ENCODE measurements around the gene IGF2BP1.

Gene IGF2BP1

DNA sequence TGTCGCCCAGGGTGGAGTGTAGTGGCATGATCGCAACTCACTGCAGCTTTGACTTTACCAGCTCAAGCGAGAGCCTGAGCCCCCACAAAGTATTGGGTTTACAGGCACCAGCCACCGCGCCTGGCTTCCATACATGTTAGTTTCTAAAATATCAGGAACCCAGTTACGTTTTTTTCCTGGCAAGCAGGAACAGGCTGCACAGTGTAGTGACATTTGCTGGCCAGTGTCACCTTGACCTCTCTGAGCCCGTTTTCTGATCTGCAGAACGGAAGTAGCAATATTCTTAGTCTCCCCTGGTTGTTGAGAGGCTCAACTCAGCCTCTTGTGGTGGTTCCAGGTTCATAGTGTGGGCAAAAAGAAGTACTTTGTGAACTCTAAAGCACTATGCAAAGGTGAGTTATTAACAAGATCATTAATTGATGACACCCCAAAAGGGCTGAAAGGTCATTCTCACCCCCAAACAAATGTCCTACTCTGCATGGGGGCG lies 15.6 kb downstream of the IGF2BP1 start:
- Histone ChIP-seq H3K27ac (ENCODE audit: low read depth, low read length, severe bottlenecking) (peak overlapping the region; percentile 94), H3K4me1 (ENCODE audit: control insufficient read depth, insufficient read depth, low read length, poor library complexity, severe bottlenecking) (peaks cover 59% of the 10 kb centered on the region), H3K4me3 (ENCODE audit: extremely low read depth, insufficient read depth, low read length, poor library complexity, severe bottlenecking) (peak overlapping the region; percentile 31), H3K9me3 (ENCODE audit: control insufficient read depth, low read length) (no peaks in the 10 kb centered on the region), H3K36me3 (ENCODE audit: control insufficient read depth, insufficient read depth, low read length) (peaks cover 79% of the 10 kb centered on the region)
- WGBS, 2 experiments (ENCODE audit: insufficient coverage in 2 of 2) = 34 to 46% methylated on average over 6 to 7 of the region's 9 CpGs

DNA sequence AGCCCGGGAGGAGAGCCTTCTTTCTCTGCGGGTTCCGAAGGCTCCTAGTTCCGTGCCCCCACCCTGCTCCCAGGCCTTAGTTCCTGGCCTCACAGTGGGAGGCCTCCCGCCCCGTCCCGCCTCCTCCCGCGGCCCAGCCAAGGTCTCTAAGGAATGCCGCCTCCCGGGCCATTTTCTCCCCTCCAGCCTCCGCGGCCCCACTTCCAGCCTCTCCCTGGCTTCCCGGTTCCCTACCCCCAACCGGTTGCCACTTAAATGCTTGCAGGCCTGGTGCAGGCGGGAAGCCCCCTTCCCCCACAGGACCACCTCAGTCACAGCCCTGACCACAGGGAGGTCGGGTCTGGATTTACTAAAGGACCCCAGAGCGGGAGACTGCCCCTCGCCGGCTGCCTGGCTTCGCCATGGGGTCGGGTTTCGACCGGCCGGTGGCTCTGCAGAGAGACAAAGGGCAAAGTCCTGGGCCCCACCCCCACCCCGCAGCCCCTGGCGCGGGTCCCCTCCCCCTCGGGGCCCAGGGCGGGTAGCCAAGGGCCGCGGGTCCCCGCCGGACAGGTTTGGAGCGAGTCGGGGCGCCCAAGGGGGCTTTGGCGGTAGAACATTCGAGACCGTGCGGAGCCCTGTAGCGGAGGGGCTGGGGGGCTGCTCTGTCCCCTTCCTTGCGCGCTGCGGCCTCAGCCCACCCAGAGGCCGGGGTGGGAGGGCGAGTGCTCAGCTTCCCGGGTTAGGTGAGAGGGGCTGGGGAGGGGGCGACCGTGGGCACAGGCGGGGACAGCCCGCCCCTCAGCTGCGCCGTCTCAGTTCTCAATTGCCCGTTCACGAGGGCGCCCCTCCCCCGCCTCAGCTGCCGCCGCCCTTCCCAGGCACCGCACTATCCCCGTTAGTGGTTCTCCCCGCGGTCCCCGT lies 16.4 kb downstream of the IGF2BP1 start:
- peaks cover 60% of the 10 kb centered on the region for H3K4me1 ChIP-seq (ENCODE audit: control insufficient read depth, insufficient read depth, low read length, poor library complexity, severe bottlenecking)
- H3K27ac ChIP-seq (ENCODE audit: low read depth, low read length, severe bottlenecking) = peak overlapping the region; percentile 94
- H3K4me3 ChIP-seq (ENCODE audit: extremely low read depth, insufficient read depth, low read length, poor library complexity, severe bottlenecking) = peak overlapping the region; percentile 31
- H3K36me3 ChIP-seq (ENCODE audit: control insufficient read depth, insufficient read depth, low read length) = peaks cover 79% of the 10 kb centered on the region
- no peaks in the 10 kb centered on the region for H3K9me3 ChIP-seq (ENCODE audit: control insufficient read depth, low read length)
- 3 to 7% methylated on average over 32 to 43 of the region's 65 CpGs for WGBS, 2 experiments (ENCODE audit: insufficient coverage in 2 of 2)

DNA sequence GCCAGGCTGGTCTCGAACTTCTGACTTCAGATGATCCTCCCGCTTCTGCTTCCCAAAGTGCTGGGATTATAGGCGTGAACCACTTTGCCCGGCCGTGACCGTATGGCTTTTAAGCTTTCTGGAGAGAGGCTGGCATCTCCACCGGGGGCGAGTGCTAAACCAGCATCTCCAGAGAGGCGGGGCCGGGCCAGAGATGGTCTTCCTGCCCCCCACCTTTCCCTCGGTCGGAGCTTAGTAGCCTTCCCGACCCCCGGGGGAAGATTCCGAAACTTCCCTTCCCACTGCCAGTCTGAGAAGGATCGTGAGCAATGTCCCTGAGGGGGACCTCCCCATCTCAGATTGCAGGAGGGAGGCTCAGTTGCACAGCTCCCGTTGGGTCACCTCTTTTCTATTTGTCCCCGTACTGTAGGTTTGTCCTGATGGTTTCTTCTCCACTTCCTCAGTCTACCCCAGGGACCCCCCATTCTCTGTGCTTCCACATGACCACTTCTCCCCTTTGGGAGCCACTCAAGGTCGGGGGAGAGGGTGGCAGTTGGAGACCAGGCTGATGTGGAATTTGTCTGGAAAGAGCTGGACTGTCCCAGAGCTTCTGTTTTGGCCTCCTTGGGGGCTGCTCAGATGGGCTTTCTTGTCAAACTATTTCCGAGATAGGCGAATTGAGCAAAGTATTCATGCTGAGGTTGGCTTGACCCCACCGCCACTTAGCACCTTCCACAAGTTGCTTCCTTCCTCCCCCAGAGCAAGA lies 18.2 kb downstream of the IGF2BP1 start:
- peaks cover 75% of the 10 kb centered on the region for H3K36me3 ChIP-seq (ENCODE audit: control insufficient read depth, insufficient read depth, low read length)
- peaks cover 73% of the 10 kb centered on the region for H3K4me1 ChIP-seq (ENCODE audit: control insufficient read depth, insufficient read depth, low read length, poor library complexity, severe bottlenecking)
- no peak overlapping the region for H3K4me3 ChIP-seq (ENCODE audit: extremely low read depth, insufficient read depth, low read length, poor library complexity, severe bottlenecking)
- H3K27ac ChIP-seq (ENCODE audit: low read depth, low read length, severe bottlenecking) = peak overlapping the region; percentile 8
- no peaks in the 10 kb centered on the region for H3K9me3 ChIP-seq (ENCODE audit: control insufficient read depth, low read length)
- 89% methylated on average over 12 to 18 of the region's 22 CpGs for WGBS, 2 experiments (ENCODE audit: insufficient coverage in 2 of 2)

GRCh38 chr17:49015924-49016774 lies 19.0 kb downstream of the IGF2BP1 start:
- peaks cover 67% of the 10 kb centered on the region for H3K36me3 ChIP-seq (ENCODE audit: control insufficient read depth, insufficient read depth, low read length)
- 91 to 92% methylated on average over 7 to 8 of the region's 11 CpGs for WGBS, 2 experiments (ENCODE audit: insufficient coverage in 2 of 2)
- no peak overlapping the region for H3K4me3 ChIP-seq (ENCODE audit: extremely low read depth, insufficient read depth, low read length, poor library complexity, severe bottlenecking)
- peaks cover 78% of the 10 kb centered on the region for H3K4me1 ChIP-seq (ENCODE audit: control insufficient read depth, insufficient read depth, low read length, poor library complexity, severe bottlenecking)
- H3K27ac ChIP-seq (ENCODE audit: low read depth, low read length, severe bottlenecking) = peak overlapping the region; percentile 23
- H3K9me3 ChIP-seq (ENCODE audit: control insufficient read depth, low read length) = no peaks in the 10 kb centered on the region

DNA sequence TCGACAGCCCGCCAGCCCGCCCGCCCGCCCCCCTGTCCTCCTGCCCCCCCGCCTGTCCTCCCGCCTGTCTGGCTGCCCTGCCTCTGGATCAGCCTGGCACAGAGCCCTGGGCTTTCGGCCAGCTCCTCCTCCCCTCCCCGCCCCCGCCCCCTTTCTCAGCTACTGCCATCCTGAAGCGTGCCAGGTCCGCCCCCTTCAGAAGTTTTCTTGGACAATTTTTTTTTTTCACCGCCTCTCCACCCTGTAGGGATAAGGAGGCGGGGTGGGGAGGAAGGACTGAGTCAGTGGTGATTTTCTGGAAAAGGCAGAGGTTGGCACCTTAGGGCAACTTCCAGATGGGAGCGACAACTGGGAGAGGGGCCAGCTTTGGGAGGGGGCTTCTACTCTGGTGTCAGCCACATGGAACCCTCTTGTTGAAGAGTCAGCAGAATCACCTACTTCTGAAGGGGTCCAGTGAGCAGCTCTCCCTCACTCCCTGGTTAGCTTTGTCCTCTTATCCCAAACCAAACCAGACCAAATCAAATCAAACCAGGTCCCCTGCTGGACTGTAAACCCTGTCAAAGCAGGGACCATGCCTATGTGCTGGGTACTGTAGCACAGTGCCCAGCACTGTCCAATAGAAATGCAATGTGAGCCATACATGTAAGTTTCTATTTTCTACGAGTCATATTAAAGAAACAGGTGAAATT lies 19.7 kb downstream of the IGF2BP1 start:
- 75 to 91% methylated on average over 3 to 4 of the region's 16 CpGs for WGBS, 2 experiments (ENCODE audit: insufficient coverage in 2 of 2)
- Histone ChIP-seq H3K4me1 (ENCODE audit: control insufficient read depth, insufficient read depth, low read length, poor library complexity, severe bottlenecking) (peaks cover 78% of the 10 kb centered on the region), H3K36me3 (ENCODE audit: control insufficient read depth, insufficient read depth, low read length) (peaks cover 66% of the 10 kb centered on the region)

GRCh38 chr17:49018116-49018612 lies 21.0 kb downstream of the IGF2BP1 start:
- peaks cover 64% of the 10 kb centered on the region for H3K36me3 ChIP-seq (ENCODE audit: control insufficient read depth, insufficient read depth, low read length)
- H3K4me3 ChIP-seq (ENCODE audit: extremely low read depth, insufficient read depth, low read length, poor library complexity, severe bottlenecking) = no peak overlapping the region
- H3K9me3 ChIP-seq (ENCODE audit: control insufficient read depth, low read length) = no peaks in the 10 kb centered on the region
- peak overlapping the region; percentile 49 for H3K27ac ChIP-seq (ENCODE audit: low read depth, low read length, severe bottlenecking)
- 100% methylated on average over 2 of the region's 4 CpGs; no CpG with 5 or more reads in 1 of the 2 experiments for WGBS, 2 experiments (ENCODE audit: insufficient coverage in 2 of 2)
- H3K4me1 ChIP-seq (ENCODE audit: control insufficient read depth, insufficient read depth, low read length, poor library complexity, severe bottlenecking) = peaks cover 75% of the 10 kb centered on the region

More for the DNA sequence above, 19.7 kb downstream of the IGF2BP1 start:
- H3K4me3 ChIP-seq (ENCODE audit: extremely low read depth, insufficient read depth, low read length, poor library complexity, severe bottlenecking) = no peak overlapping the region
- H3K9me3 ChIP-seq (ENCODE audit: control insufficient read depth, low read length) = no peaks in the 10 kb centered on the region
- no peak overlapping the region for H3K27ac ChIP-seq (ENCODE audit: low read depth, low read length, severe bottlenecking)

DNA sequence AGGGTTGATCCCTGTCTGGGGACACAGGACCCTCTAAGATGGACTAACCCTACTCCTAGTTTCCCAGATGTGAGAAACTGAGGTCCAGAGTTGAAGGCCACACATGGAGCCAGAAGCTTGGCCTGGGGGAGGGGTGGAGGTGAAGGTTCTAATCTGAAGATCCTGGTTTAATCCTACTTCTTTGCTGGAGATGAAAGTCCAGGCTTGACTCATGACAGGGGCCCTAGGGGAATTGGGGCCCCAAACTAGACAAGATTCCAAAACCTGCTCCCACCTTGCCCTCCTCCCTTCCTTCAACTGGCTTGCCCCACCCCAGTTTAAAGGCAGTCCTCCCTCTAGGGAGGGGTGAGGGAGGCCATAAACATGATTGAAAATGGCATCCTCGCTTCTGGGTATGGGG lies 21.6 kb downstream of the IGF2BP1 start:
- Histone ChIP-seq H3K4me3 (ENCODE audit: extremely low read depth, insufficient read depth, low read length, poor library complexity, severe bottlenecking) (no peak overlapping the region), H3K27ac (ENCODE audit: low read depth, low read length, severe bottlenecking) (peak overlapping the region; percentile 49), H3K9me3 (ENCODE audit: control insufficient read depth, low read length) (no peaks in the 10 kb centered on the region), H3K36me3 (ENCODE audit: control insufficient read depth, insufficient read depth, low read length) (peaks cover 70% of the 10 kb centered on the region), H3K4me1 (ENCODE audit: control insufficient read depth, insufficient read depth, low read length, poor library complexity, severe bottlenecking) (peaks cover 78% of the 10 kb centered on the region)
- WGBS, 2 experiments (ENCODE audit: insufficient coverage in 2 of 2) = 60 to 80% methylated on average over 1 of the region's 1 CpG

GRCh38 chr17:49020609-49021008 lies 23.4 kb downstream of the IGF2BP1 start:
- Histone ChIP-seq H3K9me3 (ENCODE audit: control insufficient read depth, low read length) (no peaks in the 10 kb centered on the region), H3K4me1 (ENCODE audit: control insufficient read depth, insufficient read depth, low read length, poor library complexity, severe bottlenecking) (peaks cover 78% of the 10 kb centered on the region), H3K36me3 (ENCODE audit: control insufficient read depth, insufficient read depth, low read length) (peaks cover 77% of the 10 kb centered on the region), H3K27ac (ENCODE audit: low read depth, low read length, severe bottlenecking) (peak overlapping the region; percentile 6), H3K4me3 (ENCODE audit: extremely low read depth, insufficient read depth, low read length, poor library complexity, severe bottlenecking) (no peak overlapping the region)
- WGBS, 2 experiments (ENCODE audit: insufficient coverage in 2 of 2) = 69 to 90% methylated on average over 2 to 3 of the region's 8 CpGs

DNA sequence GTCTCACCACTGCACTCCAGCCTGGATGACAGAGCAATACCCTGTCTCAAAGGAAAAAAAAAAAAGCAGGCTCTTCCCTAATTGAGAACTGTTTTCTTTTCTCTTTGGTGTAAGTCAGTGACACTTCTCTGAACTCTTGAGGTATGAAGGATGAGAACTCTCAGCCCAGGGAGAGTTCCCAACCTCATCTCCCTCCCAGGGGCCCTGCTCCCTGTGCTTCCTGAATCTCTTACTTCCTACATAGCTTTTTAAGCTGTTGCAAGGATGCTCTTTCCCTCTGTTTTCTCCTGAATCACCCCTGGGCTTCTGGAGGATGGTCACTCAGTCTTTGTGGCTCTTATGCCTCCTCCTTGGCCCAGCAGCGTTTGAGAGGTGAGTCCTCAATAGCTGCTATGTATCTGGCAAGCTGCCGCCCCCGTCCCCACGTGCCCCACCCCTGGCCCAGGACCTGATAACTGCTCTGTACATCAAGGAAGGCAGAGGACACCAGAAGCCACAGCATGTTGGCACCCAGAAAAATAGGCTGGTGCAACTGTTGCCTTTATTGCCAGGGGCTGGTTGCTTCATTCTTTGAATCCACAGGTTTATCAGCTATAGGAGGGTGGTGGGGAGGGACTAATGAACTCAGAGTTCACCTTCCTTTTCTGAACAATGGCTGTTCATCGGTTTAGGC lies 24.0 kb downstream of the IGF2BP1 start:
- Histone ChIP-seq H3K36me3 (ENCODE audit: control insufficient read depth, insufficient read depth, low read length) (peaks cover 77% of the 10 kb centered on the region), H3K4me1 (ENCODE audit: control insufficient read depth, insufficient read depth, low read length, poor library complexity, severe bottlenecking) (peaks cover 81% of the 10 kb centered on the region), H3K9me3 (ENCODE audit: control insufficient read depth, low read length) (no peaks in the 10 kb centered on the region), H3K27ac (ENCODE audit: low read depth, low read length, severe bottlenecking) (peak overlapping the region; percentile 94), H3K4me3 (ENCODE audit: extremely low read depth, insufficient read depth, low read length, poor library complexity, severe bottlenecking) (no peak overlapping the region)
- 24 to 42% methylated on average over 2 to 5 of the region's 5 CpGs for WGBS, 2 experiments (ENCODE audit: insufficient coverage in 2 of 2)

Data from mesodermal cell (in vitro differentiated cells).